Fibroblast of lung (primary cell): ENCODE results near the gene BAG5.

Experiments used
- EZH2 ChIP-seq: IDR thresholded peaks from 2 replicates; pipeline ENCODE4 v1.5.1; 2012; ENCODE audit warnings: low read length, control low read depth, mild to moderate bottlenecking; ENCODE audit errors: missing control alignments
- TF ChIP-seq, protein P1 (sequence below), 2 donors: IDR thresholded peaks in 1 of 2; conservative IDR thresholded peaks in 1 of 2; 1 replicate in 1 of 2; 2 replicates in 1 of 2; pipeline ENCODE4 v1.5.1; 2011 to 2012; ENCODE audit warnings: low read length in 2 of 2, control low read depth in 1 of 2, inconsistent platforms in 1 of 2, low read depth in 1 of 2, mild to moderate bottlenecking in 1 of 2

GRCh38 chr14:103562429-103563225 lies at the start of gene BAG5, which contains the start of gene COA8:
- TF ChIP-seq, protein P1, sequence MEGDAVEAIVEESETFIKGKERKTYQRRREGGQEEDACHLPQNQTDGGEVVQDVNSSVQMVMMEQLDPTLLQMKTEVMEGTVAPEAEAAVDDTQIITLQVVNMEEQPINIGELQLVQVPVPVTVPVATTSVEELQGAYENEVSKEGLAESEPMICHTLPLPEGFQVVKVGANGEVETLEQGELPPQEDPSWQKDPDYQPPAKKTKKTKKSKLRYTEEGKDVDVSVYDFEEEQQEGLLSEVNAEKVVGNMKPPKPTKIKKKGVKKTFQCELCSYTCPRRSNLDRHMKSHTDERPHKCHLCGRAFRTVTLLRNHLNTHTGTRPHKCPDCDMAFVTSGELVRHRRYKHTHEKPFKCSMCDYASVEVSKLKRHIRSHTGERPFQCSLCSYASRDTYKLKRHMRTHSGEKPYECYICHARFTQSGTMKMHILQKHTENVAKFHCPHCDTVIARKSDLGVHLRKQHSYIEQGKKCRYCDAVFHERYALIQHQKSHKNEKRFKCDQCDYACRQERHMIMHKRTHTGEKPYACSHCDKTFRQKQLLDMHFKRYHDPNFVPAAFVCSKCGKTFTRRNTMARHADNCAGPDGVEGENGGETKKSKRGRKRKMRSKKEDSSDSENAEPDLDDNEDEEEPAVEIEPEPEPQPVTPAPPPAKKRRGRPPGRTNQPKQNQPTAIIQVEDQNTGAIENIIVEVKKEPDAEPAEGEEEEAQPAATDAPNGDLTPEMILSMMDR (conservative IDR thresholded peaks at IDR 0.05 in 1 of 2, IDR thresholded peaks at IDR 0.05 in 1 of 2; ENCODE audit: low read depth in 1 of 2, low read length in 2 of 2): no peak
- TF ChIP-seq EZH2: no peak
